HCT116 (cell line): ENCODE results near the gene TGOLN2.

Experiments
- CEBPB ChIP-seq: IDR thresholded peaks from 2 replicates; pipeline ENCODE4 v1.6.1; 2012; ENCODE audit warnings: low read depth
- EZH2 ChIP-seq: fragments of 200-600 bp; sonication (generic); IDR thresholded peaks from 2 replicates; pipeline ENCODE4 v1.6.1; 2017; ENCODE audit warnings: antibody characterized with exemption, mixed run types
- EZH2phosphoT487 ChIP-seq: fragments of 200-600 bp; IDR thresholded peaks from 2 replicates; pipeline ENCODE4 v1.6.1; 2018; ENCODE audit warnings: antibody characterized with exemption, borderline replicate concordance
- POLR2A ChIP-seq: IDR thresholded peaks from 2 replicates; pipeline ENCODE4 v1.7.0; 2011; ENCODE audit warnings: borderline replicate concordance; ENCODE audit not compliant: insufficient read depth, insufficient read length; ENCODE audit errors: extremely low read depth
- POLR2AphosphoS5 ChIP-seq: IDR thresholded peaks from 2 replicates; pipeline ENCODE4 v1.6.1; 2011; ENCODE audit warnings: mild to moderate bottlenecking, low read depth, low read length, moderate library complexity
- REST ChIP-seq: IDR thresholded peaks from 2 replicates; pipeline ENCODE4 v1.6.1; 2012; ENCODE audit warnings: low read depth
- SIN3A ChIP-seq: IDR thresholded peaks from 2 replicates; pipeline ENCODE4 v1.6.1; 2012; ENCODE audit warnings: low read depth
- SP1 ChIP-seq: IDR thresholded peaks from 2 replicates; pipeline ENCODE4 v1.6.1; 2012; ENCODE audit warnings: low read depth
- ZFX ChIP-seq: fragments of 450-650 bp; IDR thresholded peaks from 2 replicates; pipeline ENCODE4 v1.6.1; 2017
- TF ChIP-seq, protein P1 (sequence below), 3 experiments: fragments of 200-600 bp in 1 of 3; sonication (generic) in 1 of 3; IDR thresholded peaks in 2 of 3; conservative IDR thresholded peaks in 1 of 3; 2 replicates each; pipeline ENCODE4 v1.5.1; 2012 to 2017; ENCODE audit warnings: low read depth in 2 of 3, low read length in 2 of 3, antibody characterized with exemption in 1 of 3, borderline replicate concordance in 1 of 3, control low read depth in 1 of 3, mild to moderate bottlenecking in 1 of 3, mixed read lengths in 1 of 3, mixed run types in 1 of 3, moderate library complexity in 1 of 3; ENCODE audit not compliant: insufficient read depth in 1 of 3

DNA sequence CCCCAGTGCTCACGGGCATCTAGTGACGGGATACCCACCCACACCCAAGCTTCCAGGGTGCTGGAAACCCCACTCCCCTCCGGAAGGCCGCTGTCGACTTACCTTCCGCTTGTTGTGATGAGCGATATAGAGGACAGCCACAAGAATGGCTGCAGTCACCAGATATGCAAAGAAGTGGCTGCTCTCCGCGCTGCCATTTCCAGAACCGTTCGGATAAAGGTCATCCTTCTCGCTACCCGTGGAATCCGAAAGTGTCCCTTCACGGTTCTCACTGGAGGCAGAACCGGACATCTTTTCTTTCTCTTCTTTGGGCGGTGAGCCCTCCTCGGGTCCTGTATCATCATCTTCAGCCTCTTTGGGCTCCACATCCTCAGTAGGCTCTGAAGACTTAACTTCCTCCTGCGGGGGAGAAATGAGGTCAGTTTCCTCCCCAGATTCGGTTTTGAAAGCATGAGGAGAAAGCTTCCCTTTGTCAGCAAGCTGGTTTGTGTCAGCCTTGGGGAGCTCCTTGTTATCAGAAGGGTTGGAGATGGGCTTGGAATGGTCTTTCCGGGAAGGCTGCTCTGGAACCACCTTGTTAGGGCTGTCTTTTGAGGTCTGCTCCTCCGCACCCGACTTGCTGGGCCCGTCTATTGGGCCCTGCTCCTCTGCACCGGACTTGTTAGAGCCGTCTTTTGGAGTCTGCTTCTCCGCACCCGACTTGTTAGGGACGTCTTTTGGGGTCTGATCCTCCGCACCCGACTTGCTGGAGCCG, 1.2 kb downstream of the TGOLN2 start:
- TF ChIP-seq, protein P1, sequence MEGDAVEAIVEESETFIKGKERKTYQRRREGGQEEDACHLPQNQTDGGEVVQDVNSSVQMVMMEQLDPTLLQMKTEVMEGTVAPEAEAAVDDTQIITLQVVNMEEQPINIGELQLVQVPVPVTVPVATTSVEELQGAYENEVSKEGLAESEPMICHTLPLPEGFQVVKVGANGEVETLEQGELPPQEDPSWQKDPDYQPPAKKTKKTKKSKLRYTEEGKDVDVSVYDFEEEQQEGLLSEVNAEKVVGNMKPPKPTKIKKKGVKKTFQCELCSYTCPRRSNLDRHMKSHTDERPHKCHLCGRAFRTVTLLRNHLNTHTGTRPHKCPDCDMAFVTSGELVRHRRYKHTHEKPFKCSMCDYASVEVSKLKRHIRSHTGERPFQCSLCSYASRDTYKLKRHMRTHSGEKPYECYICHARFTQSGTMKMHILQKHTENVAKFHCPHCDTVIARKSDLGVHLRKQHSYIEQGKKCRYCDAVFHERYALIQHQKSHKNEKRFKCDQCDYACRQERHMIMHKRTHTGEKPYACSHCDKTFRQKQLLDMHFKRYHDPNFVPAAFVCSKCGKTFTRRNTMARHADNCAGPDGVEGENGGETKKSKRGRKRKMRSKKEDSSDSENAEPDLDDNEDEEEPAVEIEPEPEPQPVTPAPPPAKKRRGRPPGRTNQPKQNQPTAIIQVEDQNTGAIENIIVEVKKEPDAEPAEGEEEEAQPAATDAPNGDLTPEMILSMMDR (IDR thresholded peaks at IDR 0.05 in 2 of 3, conservative IDR thresholded peaks at IDR 0.05 in 1 of 3; ENCODE audit: borderline replicate concordance in 1 of 3, insufficient read depth in 1 of 3, low read depth in 2 of 3, low read length in 2 of 3): no peak
- no peak for TF ChIP-seq EZH2
- no peak for TF ChIP-seq POLR2AphosphoS5
- no peak for TF ChIP-seq POLR2A
- no peak for TF ChIP-seq CEBPB
- no peak for TF ChIP-seq EZH2phosphoT487
- no peak for TF ChIP-seq SIN3A
- no peak for TF ChIP-seq REST
- TF ChIP-seq SP1: no peak
- no peak for TF ChIP-seq ZFX
